Choroid plexus epithelial cell (primary cell): Measurements from ENCODE around the gene DGKI.

Experiments
- DNase-seq: peaks from one replicate; pipeline ENCODE4 v3.0.0-alpha.2; 2010; ENCODE audit warnings: low read depth
- H3K4me3 ChIP-seq: 2 replicates; pipeline ENCODE4 v1.5.1; 2011; ENCODE audit warnings: low read depth, mild to moderate bottlenecking, control low read depth, low read length, moderate library complexity
- CTCF ChIP-seq: conservative IDR thresholded peaks from 2 replicates; pipeline ENCODE4 v1.5.1; 2011; ENCODE audit warnings: low read depth, mild to moderate bottlenecking, control low read depth, inconsistent platforms, low read length, moderate library complexity

DGKI gene

GRCh38 chr7:137446025-137446424, 400.7 kb downstream of the DGKI start:
- TF ChIP-seq CTCF = no peak
- H3K4me3 ChIP-seq = no peak overlapping the region
- DNase-seq = no peak

- no peak overlapping the region for H3K4me3 ChIP-seq
- no peak for TF ChIP-seq CTCF
- DNase-seq = no peak
Observed at GRCh38 chr7:137445268-137445667, 401.5 kb downstream of the DGKI start.

DNA sequence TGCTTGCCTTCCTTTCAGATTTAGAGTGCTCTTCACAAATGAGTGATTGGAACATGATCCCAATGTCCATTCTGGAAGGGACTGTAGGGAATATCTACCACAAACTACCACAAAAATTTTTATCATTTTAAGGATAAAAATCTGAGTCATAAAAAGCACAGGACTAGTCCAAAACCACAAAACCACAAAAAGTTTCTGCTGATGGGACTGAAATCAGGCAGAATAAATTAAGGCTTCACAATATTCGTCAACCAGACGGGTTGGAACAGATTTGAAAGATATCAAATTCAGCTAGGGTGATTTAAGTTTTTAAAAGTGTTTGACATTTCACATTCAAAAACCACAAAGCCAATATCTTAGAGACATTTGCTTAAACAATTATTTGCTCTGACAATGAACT, 403.2 kb downstream of the DGKI start:
- no peak for TF ChIP-seq CTCF
- no peak overlapping the region for H3K4me3 ChIP-seq
- peak; percentile 79 for DNase-seq

DNA sequence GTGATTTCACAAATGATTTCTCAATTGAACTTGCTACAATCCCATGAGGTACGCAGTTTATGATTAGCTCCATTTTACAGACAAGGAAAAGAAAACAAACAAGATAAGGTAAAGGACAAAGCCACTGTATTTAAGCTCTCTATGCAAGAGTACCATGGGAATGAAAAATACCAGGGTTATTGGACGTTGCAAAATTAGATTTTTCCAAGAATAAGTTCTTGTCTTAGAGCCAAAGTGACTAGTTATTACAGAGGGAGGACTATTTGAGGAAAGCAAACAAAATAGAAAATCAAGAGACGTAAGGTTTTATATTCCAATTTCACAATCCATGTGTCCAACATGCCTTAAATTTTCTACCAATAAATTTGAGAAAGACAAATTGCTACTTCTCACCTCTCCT, 405.3 kb downstream of the DGKI start:
- DNase-seq = no peak
- no peak overlapping the region for H3K4me3 ChIP-seq
- TF ChIP-seq CTCF = no peak

- TF ChIP-seq CTCF = no peak
- H3K4me3 ChIP-seq = no peak overlapping the region
- DNase-seq = no peak
Observed at GRCh38 chr7:137439829-137440825, 406.6 kb downstream of the DGKI start.

DNA sequence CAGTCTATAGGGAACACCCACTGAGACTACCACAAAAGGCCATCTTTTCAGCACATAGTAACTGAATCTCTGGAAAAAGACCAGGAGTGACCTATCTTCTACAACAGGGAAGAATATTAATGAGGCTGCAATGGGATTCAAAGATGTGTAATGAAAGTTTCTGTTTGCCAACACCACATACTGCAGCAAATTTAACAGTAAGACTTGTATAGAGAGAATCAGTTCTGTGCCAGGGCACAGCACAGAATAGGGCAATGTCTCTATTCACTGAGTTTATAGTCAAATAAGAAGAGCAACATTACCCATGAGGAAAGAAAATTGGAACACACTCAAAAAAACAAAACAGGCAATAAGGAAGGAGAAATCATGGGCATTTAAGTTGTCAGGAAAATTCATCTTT, 411.8 kb downstream of the DGKI start:
- TF ChIP-seq CTCF = no peak
- DNase-seq = no peak
- H3K4me3 ChIP-seq = no peak overlapping the region

DNA sequence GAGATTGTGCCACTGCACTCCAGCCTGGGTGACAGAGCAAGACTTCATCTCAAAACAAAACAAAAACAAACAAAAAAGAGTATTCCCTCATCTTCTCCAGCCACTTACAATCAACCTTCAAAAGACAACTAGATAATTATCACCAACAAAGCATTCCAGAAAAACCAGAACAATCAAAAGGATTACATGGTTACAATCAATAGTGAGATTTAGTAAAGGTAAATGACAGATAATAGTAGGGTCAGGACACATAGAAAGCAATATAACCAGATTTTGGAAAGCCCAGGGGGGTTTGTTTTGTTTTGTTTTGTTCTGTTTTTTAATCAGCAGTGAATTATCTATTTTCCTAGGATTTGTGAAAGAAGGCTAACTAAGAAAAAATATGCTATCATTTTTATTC, 412.2 kb downstream of the DGKI start:
- no peak for TF ChIP-seq CTCF
- H3K4me3 ChIP-seq = no peak overlapping the region
- DNase-seq = no peak
